ENCODE data around the gene RBBP9. TPM values are rescaled to one million over a fixed set of nuclear protein-coding genes. Genes with fewer than 3 reads are reported as not detected.
"Not testable (repeated sequence)": the region's sequence is repeated elsewhere in the genome, so short reads cannot be mapped to it uniquely, and the experiment has no call there.

RBBP9 gene
- total RNA-seq, 1 donor from 2014 or later: 23.6 TPM

DNA sequence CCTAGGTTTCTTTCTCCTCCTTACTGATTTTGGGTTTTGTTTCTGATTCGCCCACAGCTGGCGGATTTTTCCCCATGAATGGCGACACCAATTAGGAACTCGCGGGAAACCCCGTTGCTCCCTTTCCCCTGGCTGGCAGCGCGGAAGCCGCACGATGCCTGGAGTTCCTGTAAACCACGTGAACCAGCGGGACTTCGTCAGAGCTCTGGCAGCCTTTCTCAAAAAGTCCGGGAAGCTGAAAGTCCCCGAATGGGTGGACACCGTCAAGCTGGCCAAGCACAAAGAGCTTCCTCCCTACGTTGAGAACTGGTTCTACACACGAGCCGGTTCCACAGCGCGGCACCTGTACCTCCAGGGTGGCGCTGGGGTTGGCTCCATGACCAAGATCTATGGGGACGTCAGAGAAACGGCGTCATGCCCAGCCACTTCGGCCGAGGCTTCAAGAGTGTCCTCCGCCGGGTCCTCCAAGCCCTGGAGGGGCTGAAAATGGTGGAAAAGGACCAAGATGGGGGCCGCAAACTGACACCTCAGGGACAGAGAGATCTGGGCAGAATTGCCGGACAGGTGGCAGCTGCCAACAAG, 7.5 kb upstream of the RBBP9 start:
- Mint-ChIP-seq H3K9me3 (no peaks in the 10 kb centered on the region), H3K27me3 (ENCODE audit: low read depth) (peaks cover 10% of the 10 kb centered on the region), H3K27ac (ENCODE audit: unreplicated experiment) (no peak overlapping the region), H3K4me1 (peaks cover 26% of the 10 kb centered on the region), H3K4me3 (peak overlapping the region; percentile 12), H3K36me3 (ENCODE audit: low read depth) (no peaks in the 10 kb centered on the region)
- TF ChIP-seq, protein P1, sequence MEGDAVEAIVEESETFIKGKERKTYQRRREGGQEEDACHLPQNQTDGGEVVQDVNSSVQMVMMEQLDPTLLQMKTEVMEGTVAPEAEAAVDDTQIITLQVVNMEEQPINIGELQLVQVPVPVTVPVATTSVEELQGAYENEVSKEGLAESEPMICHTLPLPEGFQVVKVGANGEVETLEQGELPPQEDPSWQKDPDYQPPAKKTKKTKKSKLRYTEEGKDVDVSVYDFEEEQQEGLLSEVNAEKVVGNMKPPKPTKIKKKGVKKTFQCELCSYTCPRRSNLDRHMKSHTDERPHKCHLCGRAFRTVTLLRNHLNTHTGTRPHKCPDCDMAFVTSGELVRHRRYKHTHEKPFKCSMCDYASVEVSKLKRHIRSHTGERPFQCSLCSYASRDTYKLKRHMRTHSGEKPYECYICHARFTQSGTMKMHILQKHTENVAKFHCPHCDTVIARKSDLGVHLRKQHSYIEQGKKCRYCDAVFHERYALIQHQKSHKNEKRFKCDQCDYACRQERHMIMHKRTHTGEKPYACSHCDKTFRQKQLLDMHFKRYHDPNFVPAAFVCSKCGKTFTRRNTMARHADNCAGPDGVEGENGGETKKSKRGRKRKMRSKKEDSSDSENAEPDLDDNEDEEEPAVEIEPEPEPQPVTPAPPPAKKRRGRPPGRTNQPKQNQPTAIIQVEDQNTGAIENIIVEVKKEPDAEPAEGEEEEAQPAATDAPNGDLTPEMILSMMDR (conservative IDR thresholded peaks at IDR 0.05): no peak
- no peak for DNase-seq (ENCODE audit: low read depth, low spot score)

DNA sequence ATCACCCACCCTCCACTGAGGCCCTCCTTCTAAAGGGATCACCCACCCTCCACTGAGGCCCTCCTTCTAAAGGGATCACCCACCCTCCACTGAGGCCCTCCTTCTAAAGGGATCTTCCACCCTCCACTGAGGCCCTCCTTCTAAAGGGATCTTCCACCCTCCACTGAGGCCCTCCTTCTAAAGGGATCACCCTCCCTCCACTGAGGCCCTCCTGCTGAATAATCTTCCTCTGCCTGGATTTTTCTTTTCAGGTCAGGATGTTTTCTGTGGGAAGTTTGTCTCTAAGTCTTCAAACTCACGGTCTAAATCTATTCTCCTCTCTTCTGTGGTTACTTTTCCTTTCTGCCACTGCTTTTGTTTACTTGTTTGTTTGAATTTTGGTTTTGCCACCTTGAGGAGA, 4.6 kb upstream of the RBBP9 start:
- H3K36me3 Mint-ChIP-seq (ENCODE audit: low read depth); H3K9me3 Mint-ChIP-seq; H3K4me1 Mint-ChIP-seq; DNase-seq (ENCODE audit: low read depth, low spot score); H3K4me3 Mint-ChIP-seq; H3K27me3 Mint-ChIP-seq (ENCODE audit: low read depth); H3K27ac Mint-ChIP-seq (ENCODE audit: unreplicated experiment): not testable (repeated sequence)

DNA sequence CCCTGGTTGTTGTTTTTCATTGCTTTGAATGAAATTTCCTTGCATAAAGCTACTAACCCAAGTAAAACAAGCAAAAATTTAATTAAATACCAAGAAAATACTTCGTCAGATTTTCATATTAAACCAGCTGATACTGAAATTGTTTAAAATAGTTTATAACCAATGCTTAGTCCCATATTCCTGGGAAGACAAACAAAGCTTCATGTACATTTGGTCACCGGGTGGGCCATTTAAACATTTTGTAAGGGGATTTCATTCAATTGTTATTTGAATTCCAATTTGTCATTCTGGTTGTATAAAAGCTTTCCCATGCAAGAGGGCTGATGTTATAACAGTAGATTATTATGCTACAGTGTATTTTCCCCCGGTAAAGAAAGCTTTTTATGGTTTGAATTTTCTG, 578 bp upstream of the RBBP9 start:
- Mint-ChIP-seq H3K27ac (ENCODE audit: unreplicated experiment) (peak overlapping the region; percentile 97), H3K9me3 (no peaks in the 10 kb centered on the region), H3K27me3 (ENCODE audit: low read depth) (peaks cover 2% of the 10 kb centered on the region), H3K4me1 (peaks cover 18% of the 10 kb centered on the region), H3K36me3 (ENCODE audit: low read depth) (peaks cover 3% of the 10 kb centered on the region), H3K4me3 (peak overlapping the region; percentile 99)
- DNase-seq (ENCODE audit: low read depth, low spot score): no peak
- TF ChIP-seq, protein P1 (conservative IDR thresholded peaks at IDR 0.05): no peak

DNA sequence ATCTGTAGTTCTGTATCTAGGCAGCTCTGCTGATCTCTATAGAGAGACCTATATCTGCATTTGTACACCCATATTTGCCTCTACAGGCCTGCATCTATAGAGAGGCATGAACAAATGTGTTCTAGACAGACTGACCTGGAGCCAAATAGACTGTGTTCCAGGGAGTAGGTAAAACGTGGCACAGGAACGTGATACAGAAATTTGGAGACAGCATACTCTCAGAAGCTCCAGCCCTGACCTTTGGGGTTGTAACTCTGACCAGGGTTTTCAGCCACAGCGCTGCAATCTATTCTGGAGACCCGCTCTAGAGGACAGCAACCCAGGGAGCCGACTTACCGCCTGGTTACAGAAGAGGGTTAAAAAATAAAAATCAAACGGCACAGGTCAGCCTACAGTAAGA, 983 bp downstream of the RBBP9 start:
- peak overlapping the region; percentile 99 for H3K4me3 Mint-ChIP-seq
- H3K4me1 Mint-ChIP-seq: peaks cover 18% of the 10 kb centered on the region
- TF ChIP-seq, protein P1 (conservative IDR thresholded peaks at IDR 0.05): no peak
- peaks cover 6% of the 10 kb centered on the region for H3K36me3 Mint-ChIP-seq (ENCODE audit: low read depth)
- DNase-seq (ENCODE audit: low read depth, low spot score): no peak
- no peak overlapping the region for H3K27ac Mint-ChIP-seq (ENCODE audit: unreplicated experiment)
- H3K9me3 Mint-ChIP-seq: no peaks in the 10 kb centered on the region
- no peaks in the 10 kb centered on the region for H3K27me3 Mint-ChIP-seq (ENCODE audit: low read depth)

DNA sequence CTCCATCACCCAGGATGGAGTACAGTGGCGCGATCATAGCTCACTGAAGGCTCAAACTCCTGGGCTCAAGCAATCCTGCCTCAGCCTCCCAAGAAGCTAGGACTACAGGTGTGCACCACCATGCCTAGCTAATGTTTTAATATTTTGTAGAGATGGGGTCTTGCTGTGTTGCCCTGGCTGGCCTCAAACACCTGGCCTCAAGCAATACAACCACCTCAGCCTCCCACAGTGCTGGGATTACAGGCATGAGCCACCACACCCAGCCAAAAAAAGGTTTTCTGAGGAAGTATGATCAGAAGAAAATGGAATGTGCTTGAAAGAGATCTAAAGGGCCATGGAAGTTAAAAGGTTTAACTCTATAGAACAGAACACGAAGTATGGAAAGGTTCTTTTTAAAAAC, 8.7 kb downstream of the RBBP9 start:
- Mint-ChIP-seq H3K27me3 (ENCODE audit: low read depth) (no peaks in the 10 kb centered on the region), H3K4me1 (no peaks in the 10 kb centered on the region), H3K4me3 (no peak overlapping the region), H3K36me3 (ENCODE audit: low read depth) (peaks cover 10% of the 10 kb centered on the region), H3K9me3 (no peaks in the 10 kb centered on the region), H3K27ac (ENCODE audit: unreplicated experiment) (no peak overlapping the region)
- DNase-seq (ENCODE audit: low read depth, low spot score): no peak
- TF ChIP-seq, protein P1 (conservative IDR thresholded peaks at IDR 0.05): no peak

DNA sequence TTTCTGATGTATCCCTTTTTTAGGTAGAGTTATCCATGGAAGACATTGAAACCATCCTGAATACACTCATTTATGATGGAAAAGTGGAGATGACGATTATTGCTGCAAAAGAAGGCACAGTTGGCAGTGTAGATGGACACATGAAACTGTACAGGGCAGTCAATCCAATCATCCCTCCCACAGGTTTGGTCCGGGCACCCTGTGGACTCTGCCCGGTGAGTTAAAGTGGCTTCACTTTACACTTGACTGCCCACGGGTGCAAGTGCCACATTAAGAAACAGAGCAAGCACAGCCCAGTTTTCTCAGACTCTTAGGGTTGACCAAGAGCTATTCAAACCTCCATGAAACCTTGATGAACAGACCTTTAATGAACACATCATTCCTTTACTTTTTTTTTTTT, 15.4 kb downstream of the RBBP9 start:
- DNase-seq (ENCODE audit: low read depth, low spot score): no peak
- no peaks in the 10 kb centered on the region for H3K9me3 Mint-ChIP-seq
- no peaks in the 10 kb centered on the region for H3K4me1 Mint-ChIP-seq
- H3K27ac Mint-ChIP-seq (ENCODE audit: unreplicated experiment): no peak overlapping the region
- no peak overlapping the region for H3K4me3 Mint-ChIP-seq
- peaks cover 10% of the 10 kb centered on the region for H3K36me3 Mint-ChIP-seq (ENCODE audit: low read depth)
- TF ChIP-seq, protein P1 (conservative IDR thresholded peaks at IDR 0.05): no peak
- H3K27me3 Mint-ChIP-seq (ENCODE audit: low read depth): no peaks in the 10 kb centered on the region

Measured in neural crest cell (in vitro differentiated cells).